Measurements from ENCODE around the gene RASL10A. TPM values are rescaled to one million over a fixed set of nuclear protein-coding genes. Genes with fewer than 3 reads are reported as not detected.

Gene RASL10A
- total RNA-seq, 1 donor from 2014 or later, result 0.33 TPM

DNA sequence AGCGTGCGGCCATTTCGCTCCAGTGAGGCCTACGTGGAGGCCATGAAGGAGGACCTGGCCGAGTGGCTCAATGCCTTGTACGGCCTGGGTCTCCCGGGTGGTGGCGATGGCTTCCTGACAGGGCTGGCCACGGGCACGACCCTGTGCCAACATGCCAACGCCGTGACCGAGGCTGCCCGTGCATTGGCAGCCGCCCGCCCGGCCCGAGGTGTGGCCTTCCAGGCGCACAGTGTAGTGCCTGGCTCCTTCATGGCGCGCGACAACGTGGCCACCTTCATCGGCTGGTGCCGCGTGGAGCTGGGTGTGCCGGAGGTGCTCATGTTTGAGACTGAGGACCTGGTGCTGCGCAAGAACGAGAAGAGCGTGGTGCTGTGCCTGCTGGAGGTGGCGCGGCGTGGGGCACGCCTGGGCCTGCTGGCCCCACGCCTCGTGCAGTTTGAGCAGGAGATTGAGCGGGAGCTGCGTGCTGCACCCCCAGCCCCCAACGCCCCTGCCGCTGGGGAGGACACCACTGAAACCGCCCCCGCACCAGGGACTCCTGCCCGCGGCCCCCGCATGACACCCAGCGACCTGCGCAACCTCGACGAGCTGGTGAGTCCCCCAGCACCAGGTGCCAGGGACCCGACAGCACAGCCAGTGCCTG lies 7.2 kb downstream of the RASL10A start:
- no peak for TF ChIP-seq CTCF (IDR thresholded peaks at IDR 0.05; ENCODE audit: insufficient read depth, low read length, poor library complexity, severe bottlenecking)
- H3K36me3 ChIP-seq (ENCODE audit: control insufficient read depth, insufficient read depth, low read length), result no peaks in the 10 kb centered on the region
- no peak for DNase-seq (ENCODE audit: low read depth)
- no peak overlapping the region for H3K4me3 ChIP-seq (ENCODE audit: low read depth, low read length)
- peaks cover 5% of the 10 kb centered on the region for H3K27me3 ChIP-seq (ENCODE audit: control insufficient read depth, insufficient read depth, low read length)

- DNase-seq (ENCODE audit: low read depth), result no peak
- H3K4me3 ChIP-seq (ENCODE audit: low read depth, low read length), result peak overlapping the region; percentile 68
- H3K27me3 ChIP-seq (ENCODE audit: control insufficient read depth, insufficient read depth, low read length), result no peaks in the 10 kb centered on the region
- no peaks in the 10 kb centered on the region for H3K36me3 ChIP-seq (ENCODE audit: control insufficient read depth, insufficient read depth, low read length)
- no peak for TF ChIP-seq CTCF (IDR thresholded peaks at IDR 0.05; ENCODE audit: insufficient read depth, low read length, poor library complexity, severe bottlenecking)
These were observed 7.8 kb downstream of the RASL10A start for GRCh38 chr22:29307596-29308147.

DNA sequence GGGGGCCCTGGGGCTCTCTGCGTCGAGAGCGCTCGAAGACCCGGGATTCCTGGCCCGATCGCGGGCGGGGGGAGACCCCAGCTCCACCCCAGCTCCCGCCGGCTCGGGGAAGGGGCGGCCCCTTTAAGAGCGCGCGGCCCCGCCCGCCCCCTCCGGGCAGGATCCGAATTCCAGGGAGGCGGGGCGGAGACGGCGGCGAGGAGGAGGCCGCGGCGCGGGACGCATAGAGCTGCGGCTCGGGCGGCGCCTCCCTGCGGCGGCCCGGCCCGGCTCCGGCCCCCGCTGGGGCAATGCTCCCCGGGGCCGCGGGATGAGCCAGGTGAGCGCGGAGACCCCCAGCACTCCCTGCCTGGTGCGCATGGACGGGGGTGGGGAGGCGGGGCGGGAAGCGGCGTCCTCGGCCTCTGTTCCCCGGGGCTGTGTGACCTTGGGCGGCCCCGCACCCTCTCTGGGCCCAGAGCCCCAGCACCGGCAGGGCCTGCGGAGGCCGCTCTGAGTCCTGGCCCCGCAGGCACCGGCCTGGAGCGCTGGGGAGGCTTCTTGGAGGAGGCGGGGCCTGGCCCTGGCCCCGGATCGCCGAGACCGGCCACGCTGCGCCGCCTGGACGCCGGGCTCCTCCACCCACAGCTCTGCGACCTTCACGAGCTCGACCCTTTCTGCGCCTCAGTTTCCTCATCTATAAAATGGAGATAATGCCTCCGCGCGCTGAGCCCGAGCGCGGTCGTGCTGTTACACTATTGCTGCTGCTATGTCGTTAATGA lies 8.5 kb downstream of the RASL10A start:
- peak overlapping the region; percentile 68 for H3K4me3 ChIP-seq (ENCODE audit: low read depth, low read length)
- H3K27me3 ChIP-seq (ENCODE audit: control insufficient read depth, insufficient read depth, low read length), result no peaks in the 10 kb centered on the region
- H3K36me3 ChIP-seq (ENCODE audit: control insufficient read depth, insufficient read depth, low read length), result no peaks in the 10 kb centered on the region
- TF ChIP-seq CTCF (IDR thresholded peaks at IDR 0.05; ENCODE audit: insufficient read depth, low read length, poor library complexity, severe bottlenecking), result no peak
- no peak for DNase-seq (ENCODE audit: low read depth)

DNA sequence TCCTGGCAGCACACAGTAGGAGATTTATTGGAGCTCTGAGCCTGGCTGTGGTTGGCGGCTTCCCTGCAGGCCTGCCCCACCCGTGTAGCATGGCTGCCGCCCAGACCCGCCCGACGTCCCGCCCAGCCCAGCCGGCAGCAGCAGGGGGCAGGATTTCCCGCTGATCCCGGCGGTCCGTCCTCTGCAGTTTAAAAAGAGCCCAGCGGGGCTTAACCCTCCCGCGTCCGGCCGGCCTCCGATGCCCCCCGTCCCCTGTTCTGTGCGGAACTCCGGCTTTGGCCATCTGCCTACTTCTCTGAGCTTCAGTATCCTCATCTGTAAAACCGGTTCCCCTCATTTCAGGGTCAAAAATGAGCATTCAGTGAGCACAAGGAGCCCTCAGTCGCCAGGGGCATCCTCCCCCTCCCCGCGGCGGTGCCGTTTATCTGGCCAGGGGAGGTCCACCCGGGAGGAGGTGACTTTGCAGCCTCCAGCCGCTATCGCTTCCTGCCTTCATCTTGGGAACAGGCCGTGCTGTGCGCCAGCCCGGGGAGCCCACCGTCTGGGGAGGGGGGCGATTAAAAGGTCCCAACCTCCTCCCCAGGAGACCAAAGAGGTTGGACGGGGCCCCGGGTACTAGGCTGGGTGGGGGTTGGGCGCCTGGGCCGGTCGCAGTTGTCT lies 9.2 kb downstream of the RASL10A start, which contains the start of gene GAS2L1:
Gene GAS2L1, plus strand, starts transcription at position 476 of the 660 bp plus-strand sequence. CDS start 1,456 bp downstream, outside the sequence.
- DNase-seq (ENCODE audit: low read depth), result no peak
- no peaks in the 10 kb centered on the region for H3K36me3 ChIP-seq (ENCODE audit: control insufficient read depth, insufficient read depth, low read length)

DNA sequence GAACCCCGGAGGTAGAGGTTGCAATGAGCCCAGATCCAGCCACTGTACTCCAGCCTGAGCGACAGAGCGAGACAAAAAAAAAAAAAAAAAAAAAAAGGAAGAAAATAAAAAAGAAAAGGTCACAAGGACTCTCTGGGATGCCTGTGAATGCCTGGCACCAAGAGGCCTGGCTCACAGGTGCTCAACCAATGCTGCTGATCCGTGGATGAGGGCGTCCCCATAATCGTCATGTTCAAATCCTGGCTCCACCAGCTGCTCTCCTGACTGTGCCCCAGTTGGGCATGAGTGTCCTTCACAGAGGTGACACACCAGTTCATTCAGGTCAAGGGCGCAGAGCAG lies 9.7 kb downstream of the RASL10A start:
- no peak for TF ChIP-seq CTCF (IDR thresholded peaks at IDR 0.05; ENCODE audit: insufficient read depth, low read length, poor library complexity, severe bottlenecking)
- DNase-seq (ENCODE audit: low read depth), result no peak
- Histone ChIP-seq H3K4me3 (ENCODE audit: low read depth, low read length) (no peak overlapping the region), H3K27me3 (ENCODE audit: control insufficient read depth, insufficient read depth, low read length) (no peaks in the 10 kb centered on the region), H3K36me3 (ENCODE audit: control insufficient read depth, insufficient read depth, low read length) (no peaks in the 10 kb centered on the region)

More for the DNA sequence above, 9.2 kb downstream of the RASL10A start, which contains the start of gene GAS2L1:
- peak; percentile 79 for TF ChIP-seq CTCF (IDR thresholded peaks at IDR 0.05; ENCODE audit: insufficient read depth, low read length, poor library complexity, severe bottlenecking)
- Histone ChIP-seq H3K4me3 (ENCODE audit: low read depth, low read length) (peak within 1 kb of the TSS; percentile 68), H3K27me3 (ENCODE audit: control insufficient read depth, insufficient read depth, low read length) (no peaks in the 10 kb centered on the region)
